Activated CD4-positive, alpha-beta T cell treated with anti-CD3 and anti-CD28 coated beads, Interleukin-2, amount 10 ng/mL, durations not matched to agents 24 days and 14 days (primary cell): Measurements from ENCODE around the gene TMTC2. TPM values are rescaled to one million over a fixed set of nuclear protein-coding genes. Genes with fewer than 3 reads are reported as not detected.

Experiments used
- DNase-seq: peaks from one replicate; pipeline ENCODE4 v3.0.0; 2022
- H3K27ac Mint-ChIP-seq: one replicate; pipeline ENCODE4 v1.8.0; 2022; ENCODE audit warnings: mild to moderate bottlenecking, mixed read lengths
- H3K27me3 Mint-ChIP-seq: one replicate; pipeline ENCODE4 v1.8.0; 2022; ENCODE audit warnings: mixed read lengths
- H3K36me3 Mint-ChIP-seq: one replicate; pipeline ENCODE4 v1.8.0; 2022; ENCODE audit warnings: low read depth, mild to moderate bottlenecking, mixed read lengths
- H3K4me1 Mint-ChIP-seq: one replicate; pipeline ENCODE4 v1.8.0; 2021; ENCODE audit warnings: mixed read lengths
- H3K4me3 Mint-ChIP-seq: one replicate; pipeline ENCODE4 v1.8.0; 2022; ENCODE audit warnings: mild to moderate bottlenecking, moderate library complexity, mixed read lengths
- H3K9me3 Mint-ChIP-seq: one replicate; pipeline ENCODE4 v1.8.0; 2021; ENCODE audit warnings: mixed read lengths
- intact Hi-C: fragments of 100-400 bp; cut with micrococcal nuclease; formaldehyde crosslinking; loops from one replicate; pipeline ENCODE4 v1.15.1; 2023
- total RNA-seq: library from RNA; stranded (reverse); gene quantifications from 2 replicates; pipeline ENCODE4 v1.2.3, GENCODE V29; 2022

The TMTC2 gene
- total RNA-seq, 1 donor from 2014 or later: 2.5 TPM

- Mint-ChIP-seq H3K27ac (no peak overlapping the region), H3K9me3 (no peaks in the 10 kb centered on the region), H3K36me3 (no peaks in the 10 kb centered on the region), H3K27me3 (no peaks in the 10 kb centered on the region), H3K4me1 (no peaks in the 10 kb centered on the region), H3K4me3 (no peak overlapping the region)
- intact Hi-C loops: no loop called here
- DNase-seq: no peak
Measured at GRCh38 chr12:82971584-82971983, 284.9 kb downstream of the TMTC2 start.

GRCh38 chr12:82972624-82973023, 285.9 kb downstream of the TMTC2 start:
- Mint-ChIP-seq H3K27ac (no peak overlapping the region), H3K4me1 (no peaks in the 10 kb centered on the region), H3K4me3 (no peak overlapping the region), H3K36me3 (no peaks in the 10 kb centered on the region), H3K9me3 (no peaks in the 10 kb centered on the region), H3K27me3 (no peaks in the 10 kb centered on the region)
- intact Hi-C loops: no loop called here
- no peak for DNase-seq

- intact Hi-C loops: no loop called here
- Mint-ChIP-seq H3K27ac (no peak overlapping the region), H3K4me1 (no peaks in the 10 kb centered on the region), H3K36me3 (no peaks in the 10 kb centered on the region), H3K4me3 (no peak overlapping the region), H3K27me3 (no peaks in the 10 kb centered on the region), H3K9me3 (no peaks in the 10 kb centered on the region)
- no peak for DNase-seq
Measured at GRCh38 chr12:82973592-82973991, 286.9 kb downstream of the TMTC2 start.

- H3K9me3 Mint-ChIP-seq: no peaks in the 10 kb centered on the region
- no peaks in the 10 kb centered on the region for H3K27me3 Mint-ChIP-seq
- H3K27ac Mint-ChIP-seq: no peak overlapping the region
- intact Hi-C loops: no loop called here
- DNase-seq: no peak
- H3K4me3 Mint-ChIP-seq: no peak overlapping the region
- no peaks in the 10 kb centered on the region for H3K4me1 Mint-ChIP-seq
- no peaks in the 10 kb centered on the region for H3K36me3 Mint-ChIP-seq
Measured at GRCh38 chr12:82981150-82981549, 294.4 kb downstream of the TMTC2 start.

GRCh38 chr12:82994117-82994516, 307.4 kb downstream of the TMTC2 start:
- Mint-ChIP-seq H3K36me3 (no peaks in the 10 kb centered on the region), H3K4me1 (no peaks in the 10 kb centered on the region), H3K9me3 (no peaks in the 10 kb centered on the region), H3K27me3 (no peaks in the 10 kb centered on the region), H3K27ac (no peak overlapping the region), H3K4me3 (no peak overlapping the region)
- no peak for DNase-seq
- intact Hi-C loops: no loop called here

GRCh38 chr12:82996168-82996812, 309.6 kb downstream of the TMTC2 start:
- no peaks in the 10 kb centered on the region for H3K4me1 Mint-ChIP-seq
- H3K4me3 Mint-ChIP-seq: no peak overlapping the region
- H3K36me3 Mint-ChIP-seq: no peaks in the 10 kb centered on the region
- H3K27ac Mint-ChIP-seq: no peak overlapping the region
- no peak for DNase-seq
- H3K9me3 Mint-ChIP-seq: no peaks in the 10 kb centered on the region
- intact Hi-C loops: no loop called here
- no peaks in the 10 kb centered on the region for H3K27me3 Mint-ChIP-seq

- no peaks in the 10 kb centered on the region for H3K9me3 Mint-ChIP-seq
- no peaks in the 10 kb centered on the region for H3K36me3 Mint-ChIP-seq
- DNase-seq: no peak
- no peak overlapping the region for H3K4me3 Mint-ChIP-seq
- H3K4me1 Mint-ChIP-seq: no peaks in the 10 kb centered on the region
- no peaks in the 10 kb centered on the region for H3K27me3 Mint-ChIP-seq
- no peak overlapping the region for H3K27ac Mint-ChIP-seq
- intact Hi-C loops: no loop called here
Measured at GRCh38 chr12:82998509-82998908, 311.8 kb downstream of the TMTC2 start.

- H3K27me3 Mint-ChIP-seq: no peaks in the 10 kb centered on the region
- no peak overlapping the region for H3K4me3 Mint-ChIP-seq
- H3K9me3 Mint-ChIP-seq: no peaks in the 10 kb centered on the region
- H3K36me3 Mint-ChIP-seq: no peaks in the 10 kb centered on the region
- no peak for DNase-seq
- intact Hi-C loops: loop anchor here (10.0 kb wide), 1 partner anchor 318 kb away; the partner anchor contains the start of gene TMTC2
- H3K4me1 Mint-ChIP-seq: no peaks in the 10 kb centered on the region
- H3K27ac Mint-ChIP-seq: no peak overlapping the region
Measured at GRCh38 chr12:83003026-83003425, 316.3 kb downstream of the TMTC2 start.

GRCh38 chr12:83005534-83006197, 319.0 kb downstream of the TMTC2 start:
- intact Hi-C loops: loop anchor here (10.0 kb wide), 1 partner anchor 321 kb away; the partner anchor contains the start of gene TMTC2
- H3K4me1 Mint-ChIP-seq: no peaks in the 10 kb centered on the region
- H3K9me3 Mint-ChIP-seq: peaks cover 16% of the 10 kb centered on the region
- DNase-seq: no peak
- peaks cover 3% of the 10 kb centered on the region for H3K36me3 Mint-ChIP-seq
- no peak overlapping the region for H3K4me3 Mint-ChIP-seq
- H3K27ac Mint-ChIP-seq: no peak overlapping the region
- no peaks in the 10 kb centered on the region for H3K27me3 Mint-ChIP-seq

- H3K36me3 Mint-ChIP-seq: peaks cover 3% of the 10 kb centered on the region
- intact Hi-C loops: loop anchor here (10.0 kb wide), 1 partner anchor 324 kb away; the partner anchor contains the start of gene TMTC2
- no peak for DNase-seq
- H3K4me3 Mint-ChIP-seq: no peak overlapping the region
- no peaks in the 10 kb centered on the region for H3K27me3 Mint-ChIP-seq
- no peak overlapping the region for H3K27ac Mint-ChIP-seq
- no peaks in the 10 kb centered on the region for H3K4me1 Mint-ChIP-seq
- peaks cover 16% of the 10 kb centered on the region for H3K9me3 Mint-ChIP-seq
Measured at GRCh38 chr12:83008703-83009102, 322.0 kb downstream of the TMTC2 start.

GRCh38 chr12:83010169-83010804, 323.6 kb downstream of the TMTC2 start:
- no peak overlapping the region for H3K27ac Mint-ChIP-seq
- DNase-seq: no peak
- H3K36me3 Mint-ChIP-seq: peaks cover 3% of the 10 kb centered on the region
- H3K9me3 Mint-ChIP-seq: peaks cover 16% of the 10 kb centered on the region
- intact Hi-C loops: no loop called here
- no peaks in the 10 kb centered on the region for H3K4me1 Mint-ChIP-seq
- no peak overlapping the region for H3K4me3 Mint-ChIP-seq
- H3K27me3 Mint-ChIP-seq: no peaks in the 10 kb centered on the region

GRCh38 chr12:83015390-83016217, 328.9 kb downstream of the TMTC2 start:
- H3K36me3 Mint-ChIP-seq: no peaks in the 10 kb centered on the region
- no peaks in the 10 kb centered on the region for H3K4me1 Mint-ChIP-seq
- no peak overlapping the region for H3K27ac Mint-ChIP-seq
- H3K27me3 Mint-ChIP-seq: no peaks in the 10 kb centered on the region
- H3K9me3 Mint-ChIP-seq: no peaks in the 10 kb centered on the region
- intact Hi-C loops: no loop called here
- no peak for DNase-seq
- H3K4me3 Mint-ChIP-seq: no peak overlapping the region

GRCh38 chr12:83016218-83016835, 329.6 kb downstream of the TMTC2 start:
- Mint-ChIP-seq H3K27me3 (no peaks in the 10 kb centered on the region), H3K36me3 (no peaks in the 10 kb centered on the region), H3K4me3 (no peak overlapping the region), H3K27ac (no peak overlapping the region), H3K9me3 (no peaks in the 10 kb centered on the region), H3K4me1 (no peaks in the 10 kb centered on the region)
- DNase-seq: no peak
- intact Hi-C loops: no loop called here
